CD8-positive, alpha-beta memory T cell (primary cell): ENCODE measurements around the gene KLHDC8A. TPM values are rescaled to one million over a fixed set of nuclear protein-coding genes. Genes with fewer than 3 reads are reported as not detected.

Experiments
- CTCF ChIA-PET: fragments of 350-600 bp; sonication (Branson Sonifier 250); formaldehyde crosslinking; loops from one replicate; lab custom pipeline; 2021; ENCODE audit warnings: antibody characterized with exemption; lab: Charles Lee
- POLR2A ChIA-PET: fragments of 350-600 bp; sonication (Branson Sonifier 250); formaldehyde crosslinking; loops from one replicate; lab custom pipeline; 2021; ENCODE audit warnings: antibody characterized with exemption; lab: Charles Lee
- DNase-seq, 5 donors: peaks; one replicate each; pipeline versions ENCODE4 v3.0.0 to v3.0.0-alpha.2; 2020 to 2022; ENCODE audit warnings: mixed read lengths in 1 of 5
- H3K27ac ChIP-seq: one replicate; pipeline ENCODE4 v1.7.0; 2013; ENCODE audit warnings: low read depth, mild to moderate bottlenecking, low read length, moderate library complexity
- H3K27me3 ChIP-seq: 2 replicates; pipeline ENCODE4 v1.7.0; 2013; ENCODE audit warnings: low read length, mild to moderate bottlenecking; ENCODE audit not compliant: insufficient read depth, poor library complexity, severe bottlenecking
- H3K36me3 ChIP-seq: 2 replicates; pipeline ENCODE4 v1.7.0; 2013; ENCODE audit warnings: mild to moderate bottlenecking, low read length, moderate library complexity; ENCODE audit not compliant: insufficient read depth
- H3K4me1 ChIP-seq: 2 replicates; pipeline ENCODE4 v1.7.0; 2013; ENCODE audit warnings: mild to moderate bottlenecking, low read length, moderate library complexity; ENCODE audit not compliant: insufficient read depth
- H3K4me3 ChIP-seq: 2 replicates; pipeline ENCODE4 v1.7.0; 2013; ENCODE audit warnings: mild to moderate bottlenecking, low read length
- H3K9me3 ChIP-seq: 2 replicates; pipeline ENCODE4 v1.7.0; 2013; ENCODE audit warnings: mild to moderate bottlenecking, low read length
- H3K27ac Mint-ChIP-seq, 8 donors: one replicate each; pipeline ENCODE4 v1.8.0; 2020 to 2021; ENCODE audit warnings: mixed read lengths in 8 of 8, mild to moderate bottlenecking in 6 of 8, inconsistent platforms in 3 of 8, moderate library complexity in 3 of 8
- H3K27me3 Mint-ChIP-seq, 2 donors: one replicate each; pipeline ENCODE4 v1.8.0; 2020 to 2021; ENCODE audit warnings: mixed read lengths in 2 of 2, mild to moderate bottlenecking in 1 of 2, moderate library complexity in 1 of 2
- H3K36me3 Mint-ChIP-seq, 3 donors: one replicate each; pipeline ENCODE4 v1.8.0; 2020 to 2021; ENCODE audit warnings: mixed read lengths in 3 of 3, inconsistent platforms in 1 of 3, mild to moderate bottlenecking in 1 of 3
- H3K4me1 Mint-ChIP-seq, 3 donors: one replicate each; pipeline ENCODE4 v1.8.0; 2020 to 2021; ENCODE audit warnings: mixed read lengths in 3 of 3, inconsistent platforms in 1 of 3, mild to moderate bottlenecking in 1 of 3
- H3K4me3 Mint-ChIP-seq, 7 donors: one replicate each; pipeline ENCODE4 v1.8.0; 2020 to 2021; ENCODE audit warnings: mixed read lengths in 7 of 7, mild to moderate bottlenecking in 6 of 7, moderate library complexity in 4 of 7, inconsistent platforms in 2 of 7
- H3K9me3 Mint-ChIP-seq, 5 donors: one replicate each; pipeline ENCODE4 v1.8.0; 2020 to 2022; ENCODE audit warnings: mixed read lengths in 5 of 5, mild to moderate bottlenecking in 3 of 5, moderate library complexity in 2 of 5, inconsistent platforms in 1 of 5
- polyA plus RNA-seq: library from polyadenylated mRNA; unstranded; fragments of 300-500 nt; fragmentation: Illumina TruSeq; gene quantifications from one replicate; pipeline ENCODE4 v1.2.3, GENCODE V29; 2021
- total RNA-seq, 2 experiments: library from RNA; stranded (reverse); gene quantifications; one replicate each; pipeline ENCODE4 v1.2.3, GENCODE V29; 2021

The KLHDC8A gene
- total and polyA plus RNA-seq, 3 experiments from 2014 or later: not detected

DNA sequence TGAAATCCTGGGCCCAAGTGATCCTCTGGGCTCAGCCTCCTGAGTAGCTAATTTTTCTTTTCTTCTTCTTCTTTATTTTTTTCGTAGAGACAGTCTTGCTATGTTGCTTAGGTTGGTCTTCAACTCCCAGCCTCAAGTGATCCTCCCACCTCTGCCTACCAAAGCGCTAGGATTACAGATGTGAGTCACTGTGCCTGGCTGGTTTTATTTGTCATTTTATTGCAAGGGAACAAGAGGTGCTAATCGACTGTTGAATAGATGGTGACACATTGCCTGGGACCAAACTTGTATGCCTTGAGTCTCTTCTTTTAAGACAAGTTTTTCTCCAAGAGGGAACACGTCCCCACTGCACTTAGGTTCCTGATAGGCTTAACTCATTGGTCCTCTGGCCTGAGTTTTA, 20.0 kb upstream of the KLHDC8A start:
- no peak overlapping the region for H3K27ac ChIP-seq
- ChIA-PET POLR2A (no interaction called here), CTCF (no interaction called here)
- no peak for DNase-seq
- Mint-ChIP-seq H3K4me1 (peaks cover 14 to 18% (median 16%) of the 10 kb centered on the region in 3 donors), H3K36me3 (no peaks in the 10 kb centered on the region), H3K4me3 (no peak overlapping the region), H3K27me3 (peaks cover 25 to 62% of the 10 kb centered on the region in 2 donors), H3K27ac (peak overlapping the region in 1 of 8 donors; percentile 26), H3K9me3 (no peaks in the 10 kb centered on the region)
- H3K9me3 ChIP-seq: no peaks in the 10 kb centered on the region
- peaks cover 7% of the 10 kb centered on the region for H3K4me1 ChIP-seq
- no peaks in the 10 kb centered on the region for H3K27me3 ChIP-seq
- no peak overlapping the region for H3K4me3 ChIP-seq
- no peaks in the 10 kb centered on the region for H3K36me3 ChIP-seq

DNA sequence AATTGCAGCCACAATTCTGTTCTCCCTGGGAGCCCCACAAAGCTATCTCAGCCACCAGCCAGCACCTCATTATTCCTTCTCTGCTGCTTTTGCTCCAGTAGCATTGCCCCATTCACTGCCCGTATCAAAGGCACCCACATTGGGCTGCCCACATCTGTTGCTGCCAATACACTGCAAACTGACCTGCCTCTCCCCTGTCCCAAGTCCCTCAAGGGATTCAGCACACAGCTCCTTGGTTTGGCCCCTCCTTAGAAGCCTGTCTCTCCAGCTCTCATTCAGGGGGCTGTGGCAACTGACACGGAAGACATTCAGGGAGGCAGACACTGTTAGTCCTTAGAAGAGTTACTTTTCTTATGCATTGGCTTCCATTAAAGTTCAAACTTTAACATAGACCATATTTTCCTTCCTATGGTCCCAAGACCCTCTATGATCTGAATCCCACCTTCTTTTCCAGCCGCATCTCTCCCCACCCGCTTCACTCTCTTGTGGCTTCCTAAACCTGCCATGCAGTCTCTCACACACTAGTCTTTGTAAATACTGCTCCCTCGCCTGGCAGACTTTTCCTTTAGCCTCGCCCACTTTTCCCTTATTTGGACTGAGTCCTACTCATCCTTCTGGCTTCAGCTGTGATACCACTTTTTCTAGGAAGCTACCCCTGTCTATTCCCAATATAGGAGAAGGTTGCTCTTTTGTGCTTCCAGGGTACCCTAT, 19.3 kb upstream of the KLHDC8A start:
- CTCF ChIA-PET: interaction anchor here (0.7 kb wide), 1 partner anchor 154 kb away, joined by 3 read pairs; no protein-coding TSS in a partner anchor
- Mint-ChIP-seq H3K36me3 (no peaks in the 10 kb centered on the region), H3K27me3 (peaks cover 22 to 54% of the 10 kb centered on the region in 2 donors)

DNA sequence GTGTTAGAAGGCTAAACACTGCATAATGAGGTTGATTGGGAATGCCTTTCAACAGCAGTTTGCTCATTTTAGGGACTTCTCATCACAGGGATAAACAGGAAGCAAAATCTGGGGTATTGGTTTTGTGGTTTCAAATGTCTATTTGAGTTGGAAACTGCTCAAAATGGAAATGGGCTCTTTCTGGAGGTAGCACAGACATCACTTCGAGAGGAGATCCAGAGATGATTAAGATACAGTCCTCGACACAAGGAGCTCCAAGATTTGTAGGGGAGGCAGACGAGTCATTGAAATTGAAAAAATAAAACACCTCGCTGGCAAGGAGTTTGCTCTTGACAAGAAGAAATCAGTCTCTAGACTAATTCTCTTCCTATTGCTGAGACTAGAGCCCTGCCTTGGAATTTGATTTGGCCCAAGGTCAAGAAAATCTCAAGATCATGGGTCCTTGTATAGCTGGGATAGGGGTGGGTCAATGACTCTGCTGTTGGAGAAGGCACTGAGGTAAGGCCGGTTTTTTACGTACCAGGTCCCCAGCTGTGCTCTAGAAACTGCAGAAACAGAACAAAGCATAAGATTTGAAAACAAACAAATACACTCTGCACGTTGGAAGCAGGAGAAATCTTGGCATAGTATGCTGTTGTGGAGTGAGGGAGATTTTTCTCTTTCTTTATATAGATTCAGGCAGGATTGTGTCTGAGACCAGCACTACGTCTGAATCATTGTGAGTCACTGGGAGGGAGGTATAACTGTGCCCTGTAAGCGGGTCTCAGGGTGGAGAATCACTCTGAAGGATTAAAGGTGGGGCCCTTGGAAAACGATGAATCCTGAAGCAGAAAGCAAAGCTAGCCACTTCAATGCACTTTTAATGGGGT, 17.7 kb upstream of the KLHDC8A start:
- ChIA-PET CTCF (interaction anchor here (1.1 to 1.3 kb wide), 3 partner anchors 20 to 112 kb away, joined by 3 to 4 read pairs (median 3); no protein-coding TSS in a partner anchor), POLR2A (no interaction called here)
- H3K9me3 ChIP-seq: no peaks in the 10 kb centered on the region
- Mint-ChIP-seq H3K36me3 (no peaks in the 10 kb centered on the region), H3K27ac (peak overlapping the region in 1 of 8 donors; percentile 13), H3K4me3 (no peak overlapping the region), H3K9me3 (no peaks in the 10 kb centered on the region), H3K4me1 (peaks cover 14 to 18% (median 16%) of the 10 kb centered on the region in 3 donors), H3K27me3 (peaks cover 20 to 55% of the 10 kb centered on the region in 2 donors)
- H3K36me3 ChIP-seq: no peaks in the 10 kb centered on the region
- no peak overlapping the region for H3K27ac ChIP-seq
- H3K4me3 ChIP-seq: no peak overlapping the region
- DNase-seq: no peak
- no peaks in the 10 kb centered on the region for H3K27me3 ChIP-seq
- peaks cover 7% of the 10 kb centered on the region for H3K4me1 ChIP-seq

More for the DNA sequence above, 19.3 kb upstream of the KLHDC8A start:
- H3K9me3 ChIP-seq: no peaks in the 10 kb centered on the region
- POLR2A ChIA-PET: no interaction called here
- DNase-seq: no peak
- no peak overlapping the region for H3K27ac ChIP-seq
- no peaks in the 10 kb centered on the region for H3K9me3 Mint-ChIP-seq
- H3K27me3 ChIP-seq: no peaks in the 10 kb centered on the region
- no peak overlapping the region for H3K4me3 ChIP-seq
- H3K4me3 Mint-ChIP-seq: no peak overlapping the region
- H3K36me3 ChIP-seq: no peaks in the 10 kb centered on the region
- no peak overlapping the region for H3K27ac Mint-ChIP-seq
- H3K4me1 Mint-ChIP-seq: peaks cover 14 to 18% (median 16%) of the 10 kb centered on the region in 3 donors
- H3K4me1 ChIP-seq: peaks cover 7% of the 10 kb centered on the region

DNA sequence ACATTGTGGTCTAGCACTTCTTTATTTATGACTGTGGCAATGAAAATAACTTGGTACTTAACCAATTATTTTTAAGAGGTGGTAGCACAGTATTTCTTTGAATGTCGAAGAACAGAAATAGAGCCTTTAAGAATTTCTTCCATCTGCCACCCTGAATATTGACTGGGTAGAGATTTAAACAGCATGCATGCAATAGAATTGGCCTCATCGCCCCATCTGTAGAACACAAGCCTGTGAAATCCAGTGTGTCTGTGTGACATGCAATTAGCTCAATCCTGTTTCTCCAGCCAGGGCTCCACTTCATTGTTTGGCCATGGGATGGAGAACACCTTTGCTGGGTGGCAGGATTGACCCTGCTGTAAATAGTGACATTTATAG, 17.1 kb upstream of the KLHDC8A start:
- DNase-seq: no peak
- peaks cover 7% of the 10 kb centered on the region for H3K4me1 ChIP-seq
- peak overlapping the region in 1 of 7 donors; percentile 20 for H3K4me3 Mint-ChIP-seq
- no peaks in the 10 kb centered on the region for H3K36me3 ChIP-seq
- CTCF ChIA-PET: interaction anchor here (1.1 to 1.3 kb wide), 2 partner anchors 48 to 113 kb away, joined by 3 read pairs; no protein-coding TSS in a partner anchor
- H3K27ac ChIP-seq: no peak overlapping the region
- no peaks in the 10 kb centered on the region for H3K9me3 ChIP-seq
- H3K27me3 Mint-ChIP-seq: peaks cover 20 to 50% of the 10 kb centered on the region in 2 donors
- no peaks in the 10 kb centered on the region for H3K36me3 Mint-ChIP-seq
- H3K27me3 ChIP-seq: no peaks in the 10 kb centered on the region
- no peaks in the 10 kb centered on the region for H3K9me3 Mint-ChIP-seq
- peak overlapping the region in 1 of 8 donors; percentile 13 for H3K27ac Mint-ChIP-seq
- peaks cover 14 to 18% (median 16%) of the 10 kb centered on the region in 3 donors for H3K4me1 Mint-ChIP-seq
- POLR2A ChIA-PET: no interaction called here
- H3K4me3 ChIP-seq: no peak overlapping the region

DNA sequence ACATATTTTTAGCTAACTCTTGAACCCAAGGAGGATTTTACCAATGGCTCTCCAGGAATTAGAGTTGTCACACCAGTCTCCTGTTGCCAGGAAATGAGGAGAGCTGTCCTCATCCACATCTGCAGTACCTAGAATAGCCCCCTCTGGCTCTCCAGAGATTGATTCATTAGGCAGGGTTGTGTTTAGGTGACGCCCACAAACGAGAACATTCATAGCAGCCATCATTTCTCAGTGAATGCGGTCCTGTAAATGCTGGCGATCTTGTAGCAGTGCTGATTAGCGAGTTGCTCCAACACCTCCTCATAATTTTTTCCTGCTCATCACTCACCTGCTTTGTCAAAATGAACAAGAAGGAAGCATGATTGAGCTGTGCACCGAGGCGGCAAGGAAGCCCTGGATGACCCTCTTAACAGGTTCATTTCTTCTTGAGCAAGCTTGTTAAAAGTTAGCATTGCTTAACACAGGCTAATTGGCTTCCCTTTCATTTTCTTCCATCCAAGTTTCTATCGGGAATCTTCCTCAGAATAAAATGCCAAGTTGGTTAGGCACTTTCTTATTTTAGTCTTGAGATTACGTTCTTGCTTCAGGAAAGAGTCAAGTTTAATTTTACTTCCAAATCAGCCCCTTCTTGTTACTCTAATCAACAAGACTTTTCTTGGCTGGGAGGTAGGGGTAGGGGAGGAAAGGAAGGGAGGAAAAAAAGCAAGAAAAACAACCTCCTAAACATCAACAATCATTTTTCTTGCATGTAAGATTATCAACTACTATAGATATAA, 16.5 kb upstream of the KLHDC8A start:
- Histone ChIP-seq H3K4me3 (no peak overlapping the region), H3K36me3 (no peaks in the 10 kb centered on the region), H3K9me3 (no peaks in the 10 kb centered on the region), H3K27ac (no peak overlapping the region), H3K27me3 (no peaks in the 10 kb centered on the region), H3K4me1 (peaks cover 7% of the 10 kb centered on the region)
- POLR2A ChIA-PET: interaction anchor here (0.6 kb wide), 1 partner anchor 363 kb away, joined by 6 read pairs; no protein-coding TSS in a partner anchor
- no peak overlapping the region for H3K4me3 Mint-ChIP-seq
- peak overlapping the region in 1 of 8 donors; percentile 13 for H3K27ac Mint-ChIP-seq
- H3K9me3 Mint-ChIP-seq: no peaks in the 10 kb centered on the region
- peaks cover 14 to 18% (median 16%) of the 10 kb centered on the region in 3 donors for H3K4me1 Mint-ChIP-seq
- no peak for DNase-seq
- no peaks in the 10 kb centered on the region for H3K36me3 Mint-ChIP-seq
- H3K27me3 Mint-ChIP-seq: peaks cover 20 to 47% of the 10 kb centered on the region in 2 donors
- CTCF ChIA-PET: interaction anchor here (0.9 to 1.3 kb wide), 3 partner anchors 10 to 113 kb away, joined by 3 read pairs; no protein-coding TSS in a partner anchor

DNA sequence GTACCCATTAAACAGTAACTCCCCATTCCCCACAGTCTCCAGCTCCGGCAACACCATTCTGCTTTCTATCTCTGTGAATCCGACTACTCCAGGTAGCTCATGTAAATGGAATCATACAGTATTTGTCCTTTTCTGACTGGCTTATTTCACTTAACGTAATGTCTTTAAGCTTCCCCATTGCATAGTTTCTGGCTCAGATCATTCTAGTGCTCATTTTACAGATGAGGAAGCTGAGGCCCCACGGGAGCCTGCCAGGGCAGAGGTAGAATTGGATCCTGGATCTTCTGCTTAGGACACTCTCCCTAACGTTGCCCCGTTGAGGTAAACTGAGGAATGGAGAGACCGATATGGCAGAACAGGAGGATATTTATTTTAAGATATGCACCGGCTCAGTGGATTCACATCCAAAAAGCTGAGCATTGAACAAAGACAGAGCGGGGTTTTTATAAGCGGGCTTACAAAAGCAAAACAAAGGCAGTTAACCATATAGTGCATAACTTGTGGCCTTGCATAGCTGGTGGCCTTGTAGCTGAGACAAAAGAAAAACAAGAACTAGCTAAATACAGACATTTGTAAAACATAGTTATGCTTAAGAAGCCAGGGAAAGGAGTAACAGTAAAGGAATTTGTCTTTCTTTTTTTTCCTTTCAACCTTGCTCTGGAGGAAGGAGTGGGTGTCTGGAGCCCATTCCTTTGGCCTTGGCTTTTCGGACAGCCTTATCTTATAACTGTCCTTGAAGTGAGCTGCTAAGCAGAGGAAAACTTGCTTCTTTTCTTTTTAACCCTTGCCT, 15.3 kb upstream of the KLHDC8A start:
- no peak for DNase-seq
- Histone ChIP-seq H3K4me1 (peaks cover 7% of the 10 kb centered on the region), H3K4me3 (no peak overlapping the region), H3K27me3 (peaks cover 3% of the 10 kb centered on the region), H3K27ac (no peak overlapping the region), H3K36me3 (no peaks in the 10 kb centered on the region), H3K9me3 (no peaks in the 10 kb centered on the region)
- Mint-ChIP-seq H3K27ac (no peak overlapping the region), H3K36me3 (no peaks in the 10 kb centered on the region), H3K4me1 (peaks cover 14 to 18% (median 16%) of the 10 kb centered on the region in 3 donors), H3K9me3 (no peaks in the 10 kb centered on the region), H3K4me3 (no peak overlapping the region), H3K27me3 (peaks cover 14 to 41% of the 10 kb centered on the region in 2 donors)
- CTCF ChIA-PET: interaction anchor here (0.8 to 1.0 kb wide), 3 partner anchors 11 to 37 kb away, joined by 3 read pairs; no protein-coding TSS in a partner anchor
- POLR2A ChIA-PET: no interaction called here

DNA sequence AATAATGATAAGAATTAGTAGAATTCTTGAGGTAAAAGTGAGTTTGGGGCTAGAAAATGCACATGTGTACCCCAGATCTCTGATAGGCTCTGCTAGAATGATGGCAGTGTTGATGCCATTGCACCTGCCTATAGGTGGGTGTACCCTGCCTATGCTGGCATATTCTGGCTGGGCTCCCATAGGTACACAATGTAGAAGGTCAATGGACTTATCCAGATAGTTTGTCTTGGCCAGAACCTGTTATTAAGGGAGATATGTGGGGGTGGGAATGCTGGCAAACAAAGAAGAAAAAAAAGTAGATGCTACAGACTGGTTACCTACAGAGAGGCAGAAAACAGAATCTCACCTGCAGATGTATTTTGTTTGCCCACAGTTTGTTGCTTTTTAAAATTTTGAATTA, 14.1 kb upstream of the KLHDC8A start:
- POLR2A ChIA-PET: no interaction called here
- H3K27me3 ChIP-seq: peaks cover 3% of the 10 kb centered on the region
- CTCF ChIA-PET: no interaction called here

More for the DNA sequence above, 14.1 kb upstream of the KLHDC8A start:
- Histone ChIP-seq H3K36me3 (no peaks in the 10 kb centered on the region), H3K4me1 (peaks cover 7% of the 10 kb centered on the region), H3K9me3 (no peaks in the 10 kb centered on the region), H3K27ac (no peak overlapping the region), H3K4me3 (no peak overlapping the region)
- Mint-ChIP-seq H3K4me3 (no peak overlapping the region), H3K36me3 (no peaks in the 10 kb centered on the region), H3K9me3 (no peaks in the 10 kb centered on the region), H3K4me1 (peaks cover 14 to 18% (median 16%) of the 10 kb centered on the region in 3 donors), H3K27ac (no peak overlapping the region), H3K27me3 (peaks cover 12 to 35% of the 10 kb centered on the region in 2 donors)
- DNase-seq: no peak
